ENCODE results near the gene IQCH. TPM values are rescaled to one million over a fixed set of nuclear protein-coding genes. Genes with fewer than 3 reads are reported as not detected.

The IQCH gene
- total and polyA plus RNA-seq, 2 experiments from 2014 or later = 1.7 to 4.6 TPM

DNA sequence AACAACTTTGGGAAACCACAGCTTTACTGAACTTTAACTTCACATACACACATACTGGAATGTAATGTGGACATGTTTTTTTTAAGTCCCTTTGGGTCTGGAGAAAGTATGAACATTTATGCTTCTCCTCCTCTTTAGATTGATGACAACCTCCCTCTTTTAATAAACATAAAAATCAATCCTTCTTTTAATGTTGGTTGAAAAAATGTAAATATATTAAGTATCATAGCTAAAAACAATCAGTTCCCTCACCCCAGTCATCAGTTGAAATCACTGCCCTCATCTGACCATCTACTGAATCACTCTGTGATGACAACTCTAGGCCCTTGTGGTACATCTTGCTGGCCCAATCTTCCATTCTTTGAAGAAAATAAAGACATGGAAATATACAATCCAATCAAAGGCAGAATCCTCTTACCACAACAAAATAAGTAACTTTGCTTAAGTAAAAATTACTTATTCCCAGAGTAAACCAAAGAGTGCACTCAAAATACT, 6.5 kb upstream of the IQCH start:
- peaks cover 10% of the 10 kb centered on the region for H3K9me3 Mint-ChIP-seq
- TF ChIP-seq, protein P1, sequence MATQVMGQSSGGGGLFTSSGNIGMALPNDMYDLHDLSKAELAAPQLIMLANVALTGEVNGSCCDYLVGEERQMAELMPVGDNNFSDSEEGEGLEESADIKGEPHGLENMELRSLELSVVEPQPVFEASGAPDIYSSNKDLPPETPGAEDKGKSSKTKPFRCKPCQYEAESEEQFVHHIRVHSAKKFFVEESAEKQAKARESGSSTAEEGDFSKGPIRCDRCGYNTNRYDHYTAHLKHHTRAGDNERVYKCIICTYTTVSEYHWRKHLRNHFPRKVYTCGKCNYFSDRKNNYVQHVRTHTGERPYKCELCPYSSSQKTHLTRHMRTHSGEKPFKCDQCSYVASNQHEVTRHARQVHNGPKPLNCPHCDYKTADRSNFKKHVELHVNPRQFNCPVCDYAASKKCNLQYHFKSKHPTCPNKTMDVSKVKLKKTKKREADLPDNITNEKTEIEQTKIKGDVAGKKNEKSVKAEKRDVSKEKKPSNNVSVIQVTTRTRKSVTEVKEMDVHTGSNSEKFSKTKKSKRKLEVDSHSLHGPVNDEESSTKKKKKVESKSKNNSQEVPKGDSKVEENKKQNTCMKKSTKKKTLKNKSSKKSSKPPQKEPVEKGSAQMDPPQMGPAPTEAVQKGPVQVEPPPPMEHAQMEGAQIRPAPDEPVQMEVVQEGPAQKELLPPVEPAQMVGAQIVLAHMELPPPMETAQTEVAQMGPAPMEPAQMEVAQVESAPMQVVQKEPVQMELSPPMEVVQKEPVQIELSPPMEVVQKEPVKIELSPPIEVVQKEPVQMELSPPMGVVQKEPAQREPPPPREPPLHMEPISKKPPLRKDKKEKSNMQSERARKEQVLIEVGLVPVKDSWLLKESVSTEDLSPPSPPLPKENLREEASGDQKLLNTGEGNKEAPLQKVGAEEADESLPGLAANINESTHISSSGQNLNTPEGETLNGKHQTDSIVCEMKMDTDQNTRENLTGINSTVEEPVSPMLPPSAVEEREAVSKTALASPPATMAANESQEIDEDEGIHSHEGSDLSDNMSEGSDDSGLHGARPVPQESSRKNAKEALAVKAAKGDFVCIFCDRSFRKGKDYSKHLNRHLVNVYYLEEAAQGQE (IDR thresholded peaks at IDR 0.05; ENCODE audit: unreplicated experiment) = no peak
- no peak for TF ChIP-seq CREB1 (CRISPR knock-in tag; IDR thresholded peaks at IDR 0.05; ENCODE audit: low read depth)
- TF ChIP-seq, protein P2, sequence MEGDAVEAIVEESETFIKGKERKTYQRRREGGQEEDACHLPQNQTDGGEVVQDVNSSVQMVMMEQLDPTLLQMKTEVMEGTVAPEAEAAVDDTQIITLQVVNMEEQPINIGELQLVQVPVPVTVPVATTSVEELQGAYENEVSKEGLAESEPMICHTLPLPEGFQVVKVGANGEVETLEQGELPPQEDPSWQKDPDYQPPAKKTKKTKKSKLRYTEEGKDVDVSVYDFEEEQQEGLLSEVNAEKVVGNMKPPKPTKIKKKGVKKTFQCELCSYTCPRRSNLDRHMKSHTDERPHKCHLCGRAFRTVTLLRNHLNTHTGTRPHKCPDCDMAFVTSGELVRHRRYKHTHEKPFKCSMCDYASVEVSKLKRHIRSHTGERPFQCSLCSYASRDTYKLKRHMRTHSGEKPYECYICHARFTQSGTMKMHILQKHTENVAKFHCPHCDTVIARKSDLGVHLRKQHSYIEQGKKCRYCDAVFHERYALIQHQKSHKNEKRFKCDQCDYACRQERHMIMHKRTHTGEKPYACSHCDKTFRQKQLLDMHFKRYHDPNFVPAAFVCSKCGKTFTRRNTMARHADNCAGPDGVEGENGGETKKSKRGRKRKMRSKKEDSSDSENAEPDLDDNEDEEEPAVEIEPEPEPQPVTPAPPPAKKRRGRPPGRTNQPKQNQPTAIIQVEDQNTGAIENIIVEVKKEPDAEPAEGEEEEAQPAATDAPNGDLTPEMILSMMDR (conservative IDR thresholded peaks at IDR 0.05; ENCODE audit: low read depth in 2 of 2) = no peak
- H2AFZ ChIP-seq = no peak overlapping the region
- no peaks in the 10 kb centered on the region for H3K27me3 Mint-ChIP-seq (ENCODE audit: insufficient read depth, low read depth, poor library complexity)
- no peak for ATAC-seq
- H3K4me1 Mint-ChIP-seq = peaks cover 11% of the 10 kb centered on the region
- no peaks in the 10 kb centered on the region for H3K27me3 ChIP-seq (ENCODE audit: insufficient read depth)
- no peak overlapping the region for H3K27ac Mint-ChIP-seq
- peaks cover 4% of the 10 kb centered on the region; the same call in 1 of the 2 replicates for H3K4me1 ChIP-seq (ENCODE audit: insufficient read depth)
- peaks cover 5% of the 10 kb centered on the region for H4K20me1 ChIP-seq (replicated peaks; ENCODE audit: insufficient read depth)
- H3K27ac ChIP-seq (ENCODE audit: low read depth) = no peak overlapping the region
- no peak overlapping the region for H3K4me2 ChIP-seq
- no peaks in the 10 kb centered on the region for H3F3A ChIP-seq (replicated peaks; ENCODE audit: low read depth)
- H3K9me2 ChIP-seq (ENCODE audit: insufficient read depth) = no peaks in the 10 kb centered on the region
- H3K79me2 ChIP-seq (replicated peaks; ENCODE audit: insufficient read depth) = peaks cover 100% of the 10 kb centered on the region
- H3K4me3 ChIP-seq = no peak overlapping the region
- H3K4me3 Mint-ChIP-seq = no peak overlapping the region
- peaks cover 33% of the 10 kb centered on the region for H3K36me3 Mint-ChIP-seq (ENCODE audit: low read depth)
- DNase-seq (ENCODE audit: low spot score) = no peak
- H3K36me3 ChIP-seq (ENCODE audit: insufficient read depth) = no peaks in the 10 kb centered on the region

DNA sequence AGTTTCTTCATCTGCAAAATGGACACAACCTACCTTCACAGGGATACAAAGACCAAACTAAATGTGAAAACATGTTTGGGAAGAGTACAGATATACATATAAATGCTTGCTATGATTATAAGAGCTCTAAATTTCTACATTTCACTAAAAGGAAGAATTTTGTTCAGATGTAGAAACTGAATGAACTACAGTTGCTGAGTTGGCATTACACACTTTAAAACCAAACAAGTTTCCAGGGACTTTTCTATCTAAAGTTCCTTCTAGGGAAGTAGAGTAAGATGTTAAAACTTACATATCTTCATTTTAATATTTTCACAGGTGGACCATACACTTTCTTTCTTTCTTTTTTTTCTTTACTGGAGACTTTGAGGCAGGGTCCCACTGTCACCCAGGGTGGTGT, 4.8 kb upstream of the IQCH start:
- no peak for ATAC-seq
- Histone ChIP-seq H2AFZ (no peak overlapping the region), H3K4me1 (ENCODE audit: insufficient read depth) (no peaks in the 10 kb centered on the region; the same call in 1 of the 2 replicates), H3K9me2 (ENCODE audit: insufficient read depth) (no peaks in the 10 kb centered on the region), H3K27me3 (ENCODE audit: insufficient read depth) (no peaks in the 10 kb centered on the region), H3K4me2 (no peak overlapping the region), H3K4me3 (no peak overlapping the region), H4K20me1 (replicated peaks; ENCODE audit: insufficient read depth) (peaks cover 5% of the 10 kb centered on the region), H3K79me2 (replicated peaks; ENCODE audit: insufficient read depth) (peaks cover 95% of the 10 kb centered on the region), H3F3A (replicated peaks; ENCODE audit: low read depth) (no peaks in the 10 kb centered on the region), H3K27ac (ENCODE audit: low read depth) (no peak overlapping the region), H3K36me3 (ENCODE audit: insufficient read depth) (no peaks in the 10 kb centered on the region)
- Mint-ChIP-seq H3K36me3 (ENCODE audit: low read depth) (peaks cover 33% of the 10 kb centered on the region), H3K27me3 (ENCODE audit: insufficient read depth, low read depth, poor library complexity) (peaks cover 1% of the 10 kb centered on the region), H3K27ac (no peak overlapping the region), H3K4me3 (no peak overlapping the region), H3K9me3 (peaks cover 10% of the 10 kb centered on the region), H3K4me1 (peaks cover 5% of the 10 kb centered on the region)
- no peak for DNase-seq (ENCODE audit: low spot score)
- TF ChIP-seq EZH2phosphoT487 (IDR thresholded peaks at IDR 0.05; ENCODE audit: unreplicated experiment) = no peak
- TF ChIP-seq, protein P1 (IDR thresholded peaks at IDR 0.05; ENCODE audit: unreplicated experiment) = no peak
- TF ChIP-seq, protein P3, sequence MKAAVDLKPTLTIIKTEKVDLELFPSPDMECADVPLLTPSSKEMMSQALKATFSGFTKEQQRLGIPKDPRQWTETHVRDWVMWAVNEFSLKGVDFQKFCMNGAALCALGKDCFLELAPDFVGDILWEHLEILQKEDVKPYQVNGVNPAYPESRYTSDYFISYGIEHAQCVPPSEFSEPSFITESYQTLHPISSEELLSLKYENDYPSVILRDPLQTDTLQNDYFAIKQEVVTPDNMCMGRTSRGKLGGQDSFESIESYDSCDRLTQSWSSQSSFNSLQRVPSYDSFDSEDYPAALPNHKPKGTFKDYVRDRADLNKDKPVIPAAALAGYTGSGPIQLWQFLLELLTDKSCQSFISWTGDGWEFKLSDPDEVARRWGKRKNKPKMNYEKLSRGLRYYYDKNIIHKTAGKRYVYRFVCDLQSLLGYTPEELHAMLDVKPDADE (IDR thresholded peaks at IDR 0.05) = no peak
- no peak for TF ChIP-seq NANOG (IDR thresholded peaks at IDR 0.05; ENCODE audit: borderline replicate concordance)
- TF ChIP-seq, protein P2 (conservative IDR thresholded peaks at IDR 0.05; ENCODE audit: low read depth in 2 of 2) = no peak
- TF ChIP-seq POLR2AphosphoS5 (IDR thresholded peaks at IDR 0.05; ENCODE audit: low read depth) = no peak
- TF ChIP-seq CREB1 (CRISPR knock-in tag; IDR thresholded peaks at IDR 0.05; ENCODE audit: low read depth) = no peak
- no peak for TF ChIP-seq ZNF331 (CRISPR knock-in tag; IDR thresholded peaks at IDR 0.05; ENCODE audit: low read depth)
- no peak for TF ChIP-seq JUNB (IDR thresholded peaks at IDR 0.05; ENCODE audit: unreplicated experiment)
- TF ChIP-seq EZH2 (IDR thresholded peaks at IDR 0.05; ENCODE audit: low read depth, unreplicated experiment) = no peak
- TF ChIP-seq ZNF114 (CRISPR knock-in tag; IDR thresholded peaks at IDR 0.05) = no peak
- no peak for TF ChIP-seq STAT1 (IDR thresholded peaks at IDR 0.05; ENCODE audit: unreplicated experiment)
